ENCODE measurements around the gene ZCCHC8.
"Not testable (repeated sequence)": the region's sequence is repeated elsewhere in the genome, so short reads cannot be mapped to it uniquely, and the experiment has no call there.

The ZCCHC8 gene

GRCh38 chr12:122506393-122506938, 5.7 kb upstream of the ZCCHC8 start:
- DNase-seq: no peak

GRCh38 chr12:122505419-122506051, 4.8 kb upstream of the ZCCHC8 start:
- DNase-seq: no peak

GRCh38 chr12:122503783-122504590, 3.3 kb upstream of the ZCCHC8 start:
- DNase-seq: no peak

DNA sequence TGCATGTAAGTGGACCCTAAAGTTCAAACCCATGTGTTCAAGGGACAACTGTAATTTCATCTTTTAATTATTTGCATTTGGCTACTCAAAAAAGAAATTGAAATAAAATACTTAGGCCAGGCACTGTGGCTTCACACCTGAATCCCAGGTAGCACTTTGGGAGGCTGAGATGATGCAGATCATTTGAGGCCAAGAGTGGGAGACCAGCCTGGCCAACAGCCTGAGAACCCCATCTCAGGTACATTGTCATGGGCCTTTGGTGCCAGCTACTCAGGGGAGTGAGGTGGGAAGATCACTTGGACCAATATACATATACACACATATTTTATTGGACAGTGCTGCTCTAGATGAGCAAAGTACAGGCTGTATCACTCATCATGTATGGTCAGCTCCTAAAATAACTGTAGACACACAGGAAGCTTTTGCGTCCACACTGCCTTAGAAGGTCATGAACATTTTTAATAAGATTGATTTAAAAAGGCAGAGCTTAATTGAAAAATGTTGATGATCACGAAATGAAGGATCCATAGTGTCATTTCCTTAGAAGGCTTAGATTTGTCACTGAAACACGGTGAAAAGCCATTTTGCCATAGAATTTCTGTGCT, 2.5 kb upstream of the ZCCHC8 start:
- no peak for DNase-seq

GRCh38 chr12:122501489-122501989, 807 bp upstream of the ZCCHC8 start:
- DNase-seq: no peak

DNA sequence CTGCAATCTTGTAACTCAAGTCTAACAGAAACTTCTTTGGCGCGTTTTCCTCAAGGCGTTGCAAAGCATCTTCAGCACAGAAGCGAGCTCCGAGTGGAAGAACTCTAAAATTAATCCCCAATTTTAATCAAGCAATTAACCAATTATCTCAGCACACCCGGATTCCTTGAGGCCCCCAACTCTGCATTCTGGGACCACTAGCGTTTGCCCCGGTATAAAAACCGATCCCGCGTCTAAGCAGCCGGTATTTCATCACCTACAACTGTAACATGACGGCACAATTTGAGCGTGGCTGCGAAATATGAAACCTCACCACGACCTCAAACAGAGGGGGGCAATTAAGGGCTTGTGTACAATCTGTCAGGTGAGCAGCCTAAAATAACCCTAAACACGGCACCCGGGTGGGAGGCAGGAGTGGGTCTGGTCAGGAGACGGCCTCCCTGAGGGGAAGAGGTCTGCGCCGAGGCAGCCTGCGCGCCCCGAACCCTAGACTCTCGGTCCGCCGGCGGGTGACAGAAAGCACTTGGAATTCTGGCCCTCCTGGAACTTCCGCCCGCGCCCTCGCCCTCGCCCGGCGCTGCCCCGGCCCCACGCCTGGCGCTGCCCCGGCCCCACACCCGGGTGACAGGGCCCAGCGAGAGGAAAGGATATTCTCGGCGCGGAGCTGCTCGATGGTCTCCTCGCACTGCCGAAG, 594 bp downstream of the ZCCHC8 start:
- DNase-seq: peak; percentile 45

GRCh38 chr12:122495258-122495657, 5.5 kb downstream of the ZCCHC8 start:
- DNase-seq: no peak

DNA sequence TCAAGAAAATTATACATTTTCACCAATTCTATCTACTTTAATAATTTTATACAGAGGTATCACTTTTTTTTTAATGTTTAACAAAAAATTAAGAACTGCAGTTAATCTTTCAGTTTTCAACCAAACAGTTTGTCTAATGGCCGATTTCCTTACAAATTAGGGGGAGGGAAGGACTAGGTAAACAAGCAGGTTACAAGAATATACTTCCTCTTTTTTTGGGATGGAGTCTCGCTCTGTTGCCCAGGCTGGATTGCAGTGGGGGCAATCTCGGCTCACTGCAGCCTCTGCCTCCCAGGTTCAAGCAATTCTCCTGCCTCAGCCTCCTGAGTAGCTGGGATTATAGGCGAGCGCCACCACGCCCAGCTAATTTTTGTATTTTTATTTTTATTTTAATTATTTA, 7.5 kb downstream of the ZCCHC8 start:
- not testable (repeated sequence) for DNase-seq

DNA sequence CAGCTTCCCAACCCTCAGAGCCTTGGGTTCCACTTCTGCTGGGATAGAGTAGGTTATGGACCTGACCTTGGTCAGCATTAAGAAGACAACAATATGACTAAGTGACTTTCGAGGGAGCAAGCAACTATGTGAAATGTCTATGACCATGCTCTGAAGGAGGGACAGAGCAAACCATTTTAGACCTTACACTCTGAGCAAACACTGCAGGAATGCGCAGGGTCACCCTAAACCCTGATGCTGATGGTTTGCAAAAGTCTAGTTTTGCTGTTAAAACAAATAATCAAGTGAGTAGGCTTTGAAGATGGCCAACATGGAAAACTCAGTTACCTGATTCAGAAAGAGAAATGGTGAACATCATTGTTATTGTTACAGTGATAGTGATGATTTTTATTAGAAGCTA, 8.7 kb downstream of the ZCCHC8 start:
- no peak for DNase-seq

DNA sequence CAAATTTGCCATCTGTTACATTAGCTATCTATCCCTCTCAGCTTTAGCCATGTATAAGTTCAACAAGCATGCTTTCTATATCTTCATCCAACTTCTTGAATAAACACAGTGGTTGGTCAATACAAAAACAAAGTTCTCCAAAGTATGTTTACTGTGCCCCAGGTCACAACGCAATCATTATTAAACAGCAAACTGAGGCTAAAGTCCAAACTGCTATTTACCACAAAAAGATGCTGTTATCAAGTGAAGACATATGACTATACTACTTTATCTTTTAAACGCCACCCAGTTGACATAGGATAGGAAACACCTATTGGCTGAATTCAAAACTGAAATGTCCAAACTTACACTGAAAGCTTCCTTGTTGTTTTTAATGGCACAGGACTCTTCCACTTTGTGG, 11.7 kb downstream of the ZCCHC8 start:
- no peak for DNase-seq

DNA sequence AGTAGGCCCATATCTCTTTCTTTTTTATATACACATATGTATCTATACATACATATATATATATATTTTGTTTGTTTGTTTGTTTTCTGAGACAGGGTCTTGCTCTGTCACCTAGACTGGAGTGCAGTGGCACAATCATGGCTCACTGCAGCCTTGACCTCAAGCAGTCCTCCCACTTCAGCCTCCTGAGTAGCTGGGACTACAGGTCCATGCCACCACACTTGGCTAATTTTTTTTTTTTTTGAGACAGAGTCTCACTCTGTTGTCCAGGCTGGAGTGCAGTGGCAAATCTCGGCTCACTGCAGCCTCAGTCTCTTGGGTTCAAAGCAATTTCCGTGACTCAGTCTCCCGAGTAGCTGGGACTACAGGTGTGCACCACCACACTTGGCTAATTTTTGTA, 12.9 kb downstream of the ZCCHC8 start:
- DNase-seq: not testable (repeated sequence)

DNA sequence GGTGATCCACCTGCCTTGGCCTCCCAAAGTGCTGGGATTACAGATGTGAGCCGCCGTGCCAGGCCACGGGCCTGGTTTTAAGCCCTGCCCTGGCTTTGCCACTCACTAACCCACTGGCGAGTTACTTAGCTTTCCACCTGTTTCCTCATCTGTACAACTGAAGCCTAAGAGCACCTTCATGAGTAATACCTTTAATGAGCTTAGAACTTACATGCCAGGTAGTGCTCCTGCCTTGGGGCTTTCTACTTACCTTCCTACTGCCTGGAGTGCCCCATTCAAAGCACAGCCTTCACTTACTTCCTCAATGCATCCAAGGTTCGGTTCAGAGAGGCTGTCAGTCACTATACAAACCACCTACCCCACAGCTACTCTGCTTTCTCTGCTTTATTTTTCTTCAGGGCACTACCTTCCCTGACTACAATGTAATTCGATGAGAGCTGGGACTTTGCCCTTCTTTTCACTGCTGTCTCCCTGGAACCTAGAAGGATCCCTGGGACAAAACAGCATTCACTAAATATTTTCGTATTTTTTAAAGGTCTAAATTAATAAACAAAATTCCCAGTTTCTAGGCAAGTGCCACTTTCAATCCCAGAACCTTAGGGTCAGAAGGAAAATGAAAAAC, 13.8 kb downstream of the ZCCHC8 start:
- DNase-seq: no peak

DNA sequence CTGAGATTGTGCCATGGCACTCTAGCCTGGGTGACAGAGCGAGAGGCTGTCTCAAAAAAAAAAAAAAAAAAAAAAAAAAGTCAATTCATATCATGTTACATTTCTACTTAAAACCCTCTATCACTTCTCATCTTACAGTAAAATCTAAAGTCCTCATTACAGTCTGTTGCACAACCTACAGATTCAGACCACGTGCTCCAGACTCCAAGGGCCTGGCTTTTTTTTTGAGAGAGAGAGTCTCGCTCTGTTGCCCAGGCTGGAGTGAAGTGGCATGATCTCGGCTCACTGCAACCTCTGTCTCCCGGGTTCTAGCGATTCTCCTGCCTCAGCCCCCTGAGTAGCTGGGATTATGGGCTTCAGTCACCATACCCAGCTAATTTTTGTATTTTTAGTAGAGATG, 14.4 kb downstream of the ZCCHC8 start:
- not testable (repeated sequence) for DNase-seq

- not testable (repeated sequence) for DNase-seq
Observed at GRCh38 chr12:122484385-122484784, 16.3 kb downstream of the ZCCHC8 start.

GRCh38 chr12:122483969-122484368, 16.8 kb downstream of the ZCCHC8 start:
- no peak for DNase-seq

DNA sequence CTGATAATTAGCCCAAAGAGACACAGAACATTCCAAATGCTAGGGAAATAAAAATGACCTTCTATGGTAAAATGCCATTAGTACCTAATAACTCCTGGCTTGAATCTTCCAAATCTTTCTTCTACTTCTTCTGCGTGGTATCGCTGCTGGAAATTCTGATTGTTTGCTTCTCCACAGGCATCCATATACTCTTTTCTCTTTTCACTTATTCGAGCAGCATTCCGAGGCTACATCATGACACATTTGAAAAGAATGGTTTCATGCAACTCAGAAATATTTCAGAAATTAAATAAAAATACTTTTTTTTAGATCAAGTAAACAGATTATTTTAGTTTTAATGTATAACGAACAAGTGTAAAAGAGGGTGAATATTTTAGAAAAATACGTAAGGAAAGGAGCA, 18.9 kb downstream of the ZCCHC8 start:
- DNase-seq: no peak

- no peak for DNase-seq
Observed at GRCh38 chr12:122480753-122481152, 20.0 kb downstream of the ZCCHC8 start.

DNA sequence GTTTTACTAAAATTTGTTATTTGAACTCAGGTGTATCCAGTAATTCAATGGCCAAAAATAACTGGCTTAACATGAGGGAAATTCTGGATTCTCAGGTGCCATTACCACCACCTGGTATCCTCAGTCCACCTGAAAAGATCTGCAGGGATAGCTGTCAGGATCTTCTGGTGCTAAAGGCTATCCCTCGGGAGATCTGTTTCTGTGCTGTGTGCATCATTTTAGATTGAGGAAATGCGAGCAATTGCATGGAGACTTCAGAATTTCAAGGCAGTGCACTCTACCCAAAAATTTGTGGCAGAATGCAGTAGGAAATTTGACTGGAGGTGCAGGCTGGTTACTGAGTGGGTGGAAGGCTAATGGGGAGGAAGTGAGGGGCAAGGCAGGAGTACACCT, 26.4 kb downstream of the ZCCHC8 start:
- no peak for DNase-seq

GRCh38 chr12:122473543-122474323, 27.0 kb downstream of the ZCCHC8 start:
- DNase-seq: no peak

DNA sequence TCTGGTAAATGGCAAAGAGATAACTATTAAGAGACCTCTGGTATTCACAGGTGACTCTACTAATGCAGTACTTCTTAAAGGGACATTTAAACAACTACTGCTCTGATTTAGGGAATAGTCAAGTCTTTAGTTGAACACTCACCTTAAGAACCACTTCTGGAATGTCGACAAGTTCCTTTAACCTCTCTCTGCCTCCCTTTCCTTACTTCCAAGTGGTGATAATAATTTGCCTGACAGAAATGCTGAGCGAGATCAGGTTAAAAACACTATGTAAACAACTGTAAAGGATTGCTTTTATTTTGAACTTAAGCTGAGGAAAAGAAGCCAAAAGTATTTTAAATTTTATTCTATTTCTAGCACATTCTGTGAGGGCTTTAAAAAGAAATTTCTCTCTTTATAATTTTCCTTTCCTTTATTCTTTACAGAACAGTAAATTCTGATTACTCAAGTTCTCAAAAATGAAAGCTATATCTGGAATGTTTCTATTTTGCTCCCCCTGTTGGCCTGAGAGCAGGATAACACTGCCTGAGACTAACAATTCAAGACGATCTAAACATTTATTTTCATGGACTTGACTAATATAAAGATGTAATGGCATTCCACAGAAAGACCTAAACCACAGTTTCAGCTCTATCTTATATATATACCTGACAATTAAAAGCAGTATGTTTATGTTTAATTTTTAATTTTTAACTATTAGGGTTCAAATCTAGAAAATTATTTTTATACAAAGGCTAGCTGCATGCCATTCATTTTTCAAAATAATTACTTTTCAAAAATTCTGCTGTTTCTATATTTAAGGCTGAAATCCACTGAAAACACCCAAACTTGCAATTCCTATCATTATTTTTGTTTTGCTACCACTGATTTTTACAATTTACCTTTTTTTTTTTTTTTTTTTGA, 29.2 kb downstream of the ZCCHC8 start:
- peak; percentile 60 for DNase-seq

DNA sequence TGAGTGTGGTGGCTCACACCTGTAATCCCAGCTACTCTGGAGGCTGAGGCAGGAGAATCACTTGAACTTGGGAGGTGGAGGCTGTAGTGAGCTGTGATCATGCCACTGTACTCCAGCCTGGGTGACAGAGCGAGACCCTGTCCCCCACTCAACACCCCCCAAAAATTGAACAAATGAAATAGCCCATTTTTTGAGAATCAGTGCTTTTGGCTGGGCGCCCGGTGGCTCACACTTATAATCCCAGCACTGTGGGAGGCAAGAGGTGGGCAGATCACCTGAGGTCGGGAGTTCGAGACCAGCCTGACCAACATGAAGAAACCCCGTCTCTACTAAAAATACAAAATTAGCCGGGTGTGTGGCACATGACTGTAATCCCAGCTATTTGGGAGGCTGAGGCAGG, 30.2 kb downstream of the ZCCHC8 start:
- not testable (repeated sequence) for DNase-seq

All from SHP77 treated with DMSO at 0.1 percent for 48 hours (cell line).